ENCODE results near the gene OTOA.
A peak's percentile ranks its signal among the peaks of the same experiment; 100 is the strongest.
"Not testable (repeated sequence)": the region's sequence is repeated elsewhere in the genome, so short reads cannot be mapped to it uniquely, and the experiment has no call there.

The OTOA gene

DNA sequence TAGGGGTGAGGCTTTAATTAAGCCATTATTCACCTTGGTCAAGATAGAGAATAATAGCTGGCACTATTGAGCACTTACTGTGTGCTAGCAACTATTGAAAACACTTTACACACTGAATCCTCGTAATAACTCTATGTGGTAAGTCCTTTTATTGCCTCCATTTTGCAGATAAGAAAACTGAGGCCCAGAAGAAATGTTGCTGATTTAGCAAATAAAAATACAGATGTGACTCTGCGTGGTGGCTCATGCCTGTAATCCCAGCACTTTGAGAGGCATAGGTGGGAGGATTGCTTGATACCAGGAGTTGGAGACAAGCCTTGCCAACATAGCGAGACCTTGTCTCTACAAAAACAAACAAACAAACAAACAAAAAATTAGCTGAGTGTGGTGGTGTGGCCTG is 19.4 kb downstream of the OTOA start:
- no peak for DNase-seq

DNA sequence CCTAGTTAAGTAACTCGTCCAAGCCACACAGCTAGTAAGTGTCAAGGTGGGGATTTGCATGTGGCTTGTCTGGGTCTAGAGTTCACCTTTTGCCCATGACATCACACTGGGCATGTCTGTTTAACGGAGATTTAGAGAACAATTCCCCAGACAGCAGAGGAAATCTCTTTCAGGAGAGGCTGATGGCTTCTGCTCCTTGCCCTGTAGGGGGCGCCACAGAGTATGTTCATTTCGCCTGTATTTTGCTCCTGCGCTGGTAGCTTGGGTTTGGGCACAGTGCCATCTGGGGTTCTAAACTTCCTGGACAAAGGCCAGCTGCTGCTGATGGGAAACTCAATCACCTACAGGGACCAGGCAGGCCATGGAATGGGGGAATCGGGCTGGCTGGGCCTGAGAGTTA is 20.4 kb downstream of the OTOA start:
- peak; percentile 66 to 67 for DNase-seq

DNA sequence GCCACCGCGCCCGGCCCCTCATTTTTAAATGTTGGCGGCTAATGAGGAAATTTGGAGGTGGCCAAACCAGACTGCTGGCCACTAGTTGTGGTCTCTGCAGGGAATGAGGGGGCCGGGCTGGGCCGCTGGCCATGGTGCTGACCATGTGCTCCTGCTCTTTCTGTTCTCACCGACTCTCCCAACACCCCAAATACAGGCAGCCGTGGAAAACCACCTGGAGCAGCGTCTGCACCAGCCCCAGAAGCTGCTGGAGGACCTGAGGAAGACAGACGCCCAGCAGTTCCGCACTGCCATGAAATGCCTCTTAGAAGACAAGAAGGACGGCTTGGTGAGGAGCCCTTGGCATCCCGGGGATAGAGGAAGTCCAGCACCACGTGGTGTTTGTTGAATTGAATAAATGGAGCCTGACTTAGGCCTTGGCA is 21.3 kb downstream of the OTOA start:
- DNase-seq, result no peak

DNA sequence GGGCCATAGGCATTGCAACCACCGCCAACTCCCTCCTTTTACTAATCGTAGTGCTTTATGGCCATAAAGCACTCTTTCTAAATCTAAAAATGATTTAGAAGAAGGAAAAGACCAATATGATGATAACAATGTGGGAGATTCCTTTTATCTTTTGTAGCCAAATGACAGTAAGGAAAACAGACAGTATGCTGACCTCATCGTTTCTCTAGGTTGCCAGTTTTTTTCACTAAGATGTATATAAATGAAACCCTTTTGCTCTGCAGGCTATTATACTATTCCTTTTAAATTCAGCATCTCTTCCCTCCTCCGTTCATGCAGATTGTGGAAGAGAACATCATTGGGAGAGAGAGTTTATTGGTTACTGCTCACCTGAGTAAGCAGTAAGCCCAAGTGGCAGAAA is 25.3 kb downstream of the OTOA start:
- DNase-seq, result no peak

DNA sequence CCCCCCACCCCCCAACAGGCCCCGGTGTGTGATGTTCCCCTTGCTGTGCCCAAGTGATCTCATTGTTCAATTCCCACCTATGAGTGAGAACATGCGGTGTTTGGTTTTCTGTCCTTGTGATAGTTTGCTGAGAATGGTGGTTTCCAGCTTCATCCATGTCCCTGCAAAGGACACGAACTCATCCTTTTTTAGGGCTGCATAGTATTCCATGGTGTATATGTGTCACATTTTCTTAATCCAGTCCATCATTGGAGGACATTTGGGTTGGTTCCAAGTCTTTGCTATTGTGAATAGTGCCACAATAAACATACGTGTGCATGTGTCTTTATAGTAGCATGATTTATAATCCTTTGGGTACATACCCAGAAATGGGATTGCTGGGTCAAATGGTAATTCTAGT is 27.2 kb downstream of the OTOA start:
- DNase-seq, result not testable (repeated sequence)

DNA sequence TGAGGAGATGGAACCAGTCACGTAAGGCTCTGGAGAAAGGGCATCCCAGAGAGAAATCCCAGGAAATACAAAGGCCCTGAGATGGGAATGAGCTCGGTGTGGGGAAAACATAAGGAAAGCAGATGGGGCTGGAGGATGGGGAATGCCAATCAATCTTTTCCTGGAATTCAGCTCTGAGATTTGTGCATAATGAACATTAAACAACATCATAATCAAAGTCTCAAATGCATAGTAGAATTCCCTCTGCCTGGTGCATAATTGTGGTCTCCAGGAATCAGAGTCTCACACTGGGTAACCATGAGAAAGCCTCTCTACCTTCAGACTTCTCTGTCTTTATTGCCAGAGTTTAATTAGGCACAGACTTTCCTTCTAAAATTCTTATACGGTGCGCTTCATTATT is 30.8 kb downstream of the OTOA start:
- DNase-seq, result no peak

DNA sequence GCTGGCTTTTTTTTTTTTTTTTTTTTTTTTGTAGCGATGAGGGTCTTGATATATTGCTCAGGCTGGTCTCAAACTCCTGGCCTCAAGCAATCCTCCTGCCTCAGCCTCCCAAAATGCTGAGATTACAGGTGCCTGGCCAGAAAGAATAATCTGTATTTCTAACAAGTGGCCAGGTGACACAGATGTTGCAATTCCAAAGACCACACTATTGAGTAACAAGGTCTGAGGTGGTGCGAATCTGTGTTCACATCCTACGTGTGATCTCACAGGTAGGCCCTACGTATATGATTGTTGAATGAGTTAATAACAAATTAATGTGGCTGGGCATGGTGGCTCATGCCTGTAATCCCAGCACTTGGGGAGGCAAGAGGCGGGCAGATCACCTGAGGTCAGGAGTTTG is 33.3 kb downstream of the OTOA start:
- DNase-seq, result no peak

DNA sequence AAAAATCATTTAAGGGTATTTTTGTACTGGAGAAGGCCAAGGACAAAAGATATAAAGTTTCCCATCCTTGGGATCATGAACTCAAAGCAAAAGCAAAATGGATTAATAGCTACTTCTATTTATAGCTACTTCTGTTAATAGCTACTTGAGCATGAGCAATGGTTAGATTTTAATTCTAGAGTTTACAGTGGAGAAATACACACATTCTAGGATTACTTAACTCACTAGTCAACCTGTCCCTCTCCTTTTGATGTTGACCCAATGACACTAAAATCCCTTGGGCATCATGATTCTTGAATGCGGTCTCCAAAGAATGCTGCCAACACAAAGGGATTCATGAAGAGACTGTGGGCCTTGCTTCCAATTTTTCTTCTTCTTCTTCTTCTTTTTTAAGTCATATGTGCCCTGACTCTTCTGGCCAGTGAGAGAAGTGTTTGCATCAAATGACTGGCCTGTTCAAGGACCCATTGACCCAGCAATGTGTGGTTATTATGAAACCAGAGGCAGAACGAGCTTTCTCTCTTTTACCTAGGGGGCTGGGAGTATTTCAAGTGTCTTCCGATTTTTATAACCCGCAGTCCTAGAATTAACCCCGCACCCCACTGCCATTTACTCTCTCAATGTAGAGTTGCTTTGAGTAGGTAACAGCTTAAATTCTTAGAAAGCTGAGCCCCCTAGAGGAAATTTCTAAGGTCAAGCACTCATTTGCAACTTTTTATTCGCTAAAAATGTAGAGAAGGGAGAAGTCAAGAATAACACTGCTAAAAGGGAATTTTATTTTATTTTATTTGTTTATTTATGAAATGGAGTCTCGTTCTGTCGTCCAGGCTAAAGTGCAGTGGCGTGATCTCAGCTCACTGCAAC is 34.6 kb downstream of the OTOA start:
- no peak for DNase-seq

DNA sequence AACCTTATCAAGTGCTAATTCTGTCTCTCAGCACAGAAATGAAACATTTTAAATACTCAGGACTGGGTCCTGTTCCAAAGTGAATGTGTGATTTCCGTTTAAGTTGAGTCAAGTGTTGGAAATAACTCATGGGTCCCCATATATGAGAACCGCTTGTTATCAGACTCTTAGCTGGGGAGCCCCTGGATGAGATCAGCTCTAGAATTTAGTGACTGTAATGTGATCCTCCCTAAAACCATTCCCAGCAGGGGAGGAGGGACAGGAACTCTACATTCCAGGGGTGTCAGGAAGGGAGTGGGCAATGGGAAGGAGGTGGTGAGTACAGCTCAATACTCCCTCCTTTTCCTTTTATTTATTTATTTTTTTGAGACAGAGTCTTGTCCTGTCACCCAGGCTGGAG is 37.5 kb downstream of the OTOA start:
- DNase-seq, result no peak

DNA sequence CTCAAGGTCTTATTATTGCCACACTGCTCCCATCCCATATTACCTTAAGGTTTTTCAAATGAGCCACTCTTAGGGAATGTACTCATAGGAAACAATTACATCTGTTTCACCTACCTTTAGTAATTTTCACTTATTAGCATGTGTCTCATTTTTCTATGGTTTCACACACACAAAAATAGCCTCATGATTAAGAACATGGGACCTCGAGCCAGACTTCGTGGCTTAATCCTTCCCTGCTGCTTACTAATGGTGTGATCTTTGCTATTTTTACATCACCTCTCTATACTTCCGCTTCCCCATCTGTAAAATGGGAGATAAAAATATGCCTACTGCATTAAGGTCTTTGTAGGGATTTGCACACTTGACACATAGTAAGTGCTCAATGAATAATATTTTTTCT is 38.5 kb downstream of the OTOA start:
- no peak for DNase-seq

DNA sequence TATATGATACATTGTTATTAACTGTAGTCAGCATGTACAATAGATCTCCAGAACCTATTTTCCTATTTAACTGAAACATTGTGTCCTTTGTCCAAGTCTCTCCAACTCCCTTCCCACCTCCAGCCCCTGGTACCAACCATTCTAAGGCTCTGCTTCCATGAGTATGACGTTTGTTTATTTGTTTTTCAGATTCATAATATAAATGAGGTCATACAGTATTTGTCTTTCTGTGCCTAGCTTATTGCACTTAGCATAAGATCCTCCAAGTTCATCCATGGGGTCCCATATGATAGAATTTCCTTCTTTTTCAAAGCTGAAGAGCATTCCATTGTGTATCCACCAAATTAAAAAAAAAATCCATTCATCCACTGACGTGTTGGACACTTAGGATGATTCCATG is 39.4 kb downstream of the OTOA start:
- DNase-seq, result no peak

DNA sequence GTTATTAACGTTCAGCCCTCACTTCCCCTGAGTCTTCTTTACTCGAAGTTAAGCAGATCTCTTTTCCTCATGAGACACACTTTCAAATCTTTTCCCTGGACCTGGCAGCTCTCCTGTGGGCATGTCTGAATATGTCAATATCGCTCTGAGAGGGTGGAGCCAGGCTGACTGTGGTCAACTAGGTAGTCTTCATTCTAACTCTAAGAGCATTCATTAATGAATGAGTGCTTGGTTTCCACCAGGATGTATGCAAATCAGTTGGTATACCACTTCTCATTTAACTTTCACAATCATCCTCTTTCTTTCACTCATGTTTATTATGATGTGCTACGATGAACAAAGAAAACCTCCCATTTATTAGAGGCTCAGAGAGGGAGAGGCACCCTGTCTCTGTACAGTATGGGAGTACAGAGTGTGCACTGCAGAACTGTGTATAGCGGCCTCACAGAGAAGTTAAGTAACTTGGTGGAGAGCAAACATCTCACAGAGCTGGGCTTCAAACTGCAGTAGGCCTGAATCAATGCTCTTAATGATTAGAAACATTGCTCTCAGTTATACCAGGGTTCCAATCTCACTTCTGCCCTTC is 39.9 kb downstream of the OTOA start:
- no peak for DNase-seq

DNA sequence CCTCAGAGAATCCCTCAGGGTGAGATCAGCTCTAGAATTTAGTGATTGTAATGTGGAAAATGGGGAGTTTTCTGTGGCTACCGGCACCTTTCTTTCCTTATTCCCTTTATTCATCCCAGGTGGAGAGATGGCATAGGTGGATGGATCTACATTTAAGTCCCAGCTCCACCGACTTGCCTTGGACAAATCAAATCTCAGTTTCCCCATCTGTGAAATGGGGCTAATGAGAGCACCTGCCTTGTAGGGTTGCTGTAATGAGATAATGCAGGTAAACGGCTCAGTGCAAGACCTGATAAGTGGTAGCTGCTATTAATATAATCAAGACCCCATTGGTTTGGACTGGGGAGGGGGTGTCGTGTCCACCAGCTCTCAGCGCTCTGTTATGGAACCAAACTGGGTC is 40.5 kb downstream of the OTOA start:
- DNase-seq, result no peak

DNA sequence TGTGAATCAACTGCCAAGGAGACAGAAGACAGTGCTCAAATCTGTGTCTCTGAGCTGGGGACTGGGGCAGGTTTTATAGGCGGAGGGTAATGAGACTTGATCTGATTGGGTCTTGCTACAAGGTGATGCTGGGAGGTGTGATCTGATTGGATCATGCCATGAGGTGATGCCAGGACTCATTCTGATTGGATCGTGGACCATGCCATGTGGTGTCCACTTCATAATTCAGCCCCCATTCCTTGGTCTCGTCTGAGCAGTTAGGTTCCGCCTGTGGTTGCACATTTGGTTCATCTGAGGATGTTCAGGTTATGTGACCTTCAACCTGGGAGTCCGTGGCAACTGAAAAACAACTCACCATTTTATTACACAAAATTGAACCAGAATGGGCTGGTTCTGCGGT is 41.0 kb downstream of the OTOA start:
- no peak for DNase-seq

DNA sequence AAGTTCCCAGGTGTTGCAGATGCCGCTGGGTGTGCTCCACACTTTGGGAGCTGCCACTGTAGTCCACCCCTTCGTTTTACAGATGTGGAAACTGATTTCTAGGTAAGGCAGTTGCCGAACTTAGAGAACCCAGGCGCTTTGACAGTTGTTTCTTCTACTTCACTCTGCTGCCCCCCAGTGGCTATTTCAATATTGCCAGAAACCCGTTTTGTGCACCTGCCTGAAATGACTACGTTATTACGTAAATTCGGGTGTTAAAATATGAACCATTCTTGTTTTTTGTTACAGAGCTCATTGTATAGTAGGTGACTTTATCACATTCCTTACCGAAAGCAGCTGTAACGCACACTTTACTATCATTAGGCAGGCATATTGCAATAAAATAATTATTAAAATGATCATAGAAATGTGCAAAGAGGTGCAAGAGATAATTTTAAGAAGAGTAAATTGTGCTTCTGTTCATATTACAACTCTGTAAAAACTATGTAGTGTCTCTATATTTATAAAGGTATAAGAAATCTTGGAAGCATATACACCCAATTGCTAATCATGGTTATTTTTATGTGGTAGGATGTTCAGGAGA is 44.9 kb downstream of the OTOA start:
- DNase-seq, result peak; percentile 89 to 91

DNA sequence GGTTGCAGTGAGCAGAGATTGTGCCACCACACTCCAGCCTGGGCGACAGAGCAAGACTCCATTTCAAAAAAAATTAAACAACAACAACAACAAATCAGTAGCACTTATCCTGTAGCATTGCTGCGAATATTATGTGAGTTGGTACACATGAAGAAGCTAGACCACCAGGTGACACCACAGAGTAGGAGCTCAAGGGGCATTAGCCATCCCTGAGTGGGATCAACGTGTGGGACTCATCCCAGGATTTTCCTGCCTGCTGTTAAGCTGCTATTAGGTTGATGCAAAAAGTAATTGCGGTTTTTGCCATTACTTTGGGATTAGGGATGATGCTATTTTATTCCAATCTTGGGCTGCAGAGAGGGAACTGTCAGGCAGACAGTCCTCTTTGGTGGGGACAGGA is 47.2 kb downstream of the OTOA start:
- no peak for DNase-seq

DNA sequence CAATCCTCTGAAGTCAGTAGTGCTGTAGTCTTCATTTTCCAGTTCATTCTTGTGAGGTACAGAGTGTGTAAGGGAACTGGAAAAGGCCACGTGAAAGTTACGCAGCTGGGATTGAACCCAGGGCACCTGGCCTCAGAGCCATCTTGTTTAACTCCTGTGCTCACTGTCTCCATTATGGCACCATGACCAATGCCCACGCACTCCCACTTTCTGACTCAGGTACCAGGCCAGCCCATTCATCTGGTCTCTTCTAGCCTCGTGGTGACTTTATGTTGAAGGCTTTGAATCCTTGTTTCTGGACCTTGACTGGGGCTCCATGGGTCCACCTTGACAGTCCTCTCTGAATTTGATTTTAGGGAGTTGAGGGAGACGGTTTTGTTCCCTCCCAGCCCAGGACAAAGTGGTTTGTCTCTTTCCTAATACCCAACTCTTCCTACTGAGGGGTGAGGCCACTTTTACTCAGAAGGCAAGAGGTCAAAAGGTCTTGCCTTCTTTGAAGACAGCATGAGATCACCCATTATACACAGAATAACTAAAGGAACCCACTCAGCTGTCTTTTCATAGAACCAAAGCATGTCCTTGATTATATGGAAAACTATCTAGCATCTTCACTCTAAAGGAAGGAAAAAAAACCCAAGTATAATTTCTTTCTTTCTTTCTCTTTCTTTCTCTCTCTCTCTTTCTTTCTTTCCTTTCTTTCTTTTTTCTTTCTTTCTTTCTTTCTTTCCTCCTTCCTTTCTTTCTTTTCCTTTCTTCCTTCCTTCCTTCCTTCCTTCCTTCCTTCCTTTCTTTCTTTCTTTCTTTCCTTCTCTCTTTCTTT is 50.0 kb downstream of the OTOA start:
- no peak for DNase-seq

DNA sequence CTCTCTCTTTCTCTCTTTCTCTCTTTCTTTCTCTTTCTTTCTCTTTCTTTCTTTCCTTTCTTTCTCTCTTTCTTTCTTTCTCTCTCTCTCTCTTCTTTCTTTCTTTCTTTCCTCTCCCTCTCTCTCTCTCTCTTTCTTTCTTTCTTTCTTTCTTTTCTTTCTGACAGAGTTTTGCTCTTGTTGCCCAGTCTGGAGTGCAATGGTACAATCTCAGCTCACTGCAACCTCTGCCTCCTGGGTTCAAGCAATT is 50.5 kb downstream of the OTOA start:
- not testable (repeated sequence) for DNase-seq

DNA sequence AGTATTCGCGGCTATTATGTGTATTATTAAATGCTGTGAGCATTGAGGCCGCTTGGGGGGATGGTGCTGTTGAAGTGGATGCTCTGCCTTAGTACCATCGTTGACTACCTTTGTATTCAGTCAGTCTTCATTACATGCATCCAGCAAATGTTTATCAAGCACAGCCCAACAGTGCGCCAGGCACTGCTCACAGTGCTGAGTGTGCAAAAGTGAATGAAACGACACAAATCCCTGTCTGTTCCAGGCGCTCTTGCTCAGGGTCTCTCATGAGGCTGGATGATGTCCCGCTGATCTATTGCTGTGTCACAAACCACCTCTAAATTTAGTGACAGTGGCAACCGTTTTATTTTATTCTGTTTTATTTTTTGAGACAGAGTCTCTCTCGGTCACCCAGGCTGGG is 53.8 kb downstream of the OTOA start:
- DNase-seq, result no peak

DNA sequence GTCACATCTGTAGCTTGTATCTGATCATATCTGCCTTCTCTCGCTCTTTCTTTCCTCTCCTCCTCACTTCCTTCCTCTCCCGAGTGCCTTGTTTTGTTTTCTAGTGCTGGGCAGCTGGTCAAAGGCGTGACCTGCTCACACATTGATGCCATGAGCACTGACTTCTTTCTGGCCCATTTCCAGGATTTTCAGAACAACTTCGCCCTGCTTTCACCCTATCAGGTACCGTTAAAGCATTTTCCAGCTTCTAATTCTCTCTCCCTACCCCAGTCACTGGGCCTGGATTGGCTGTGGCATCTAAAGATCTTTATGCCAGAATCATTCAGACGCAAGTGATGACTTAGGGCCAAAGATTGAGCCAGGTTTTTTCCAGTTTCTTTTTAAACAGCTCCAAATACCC is 55.5 kb downstream of the OTOA start:
- DNase-seq, result no peak

DNA sequence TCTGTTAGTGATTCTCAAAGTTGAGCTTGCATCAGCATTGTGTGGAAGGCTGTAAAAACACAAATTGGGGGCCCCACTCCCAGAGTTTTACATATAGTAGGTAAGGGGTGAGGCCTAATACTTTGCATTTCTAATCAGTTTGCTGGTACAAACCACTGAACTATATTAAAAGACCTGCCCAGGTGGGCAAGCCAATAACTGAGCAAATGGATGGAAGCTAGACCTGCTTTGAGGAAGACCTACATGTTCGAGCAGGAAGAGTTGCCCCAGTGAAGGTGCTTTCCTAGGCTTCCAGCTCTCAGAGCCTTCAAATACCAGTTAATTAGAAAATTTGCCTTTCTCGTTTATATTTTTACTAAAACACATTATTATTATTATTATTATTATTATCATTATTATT is 56.8 kb downstream of the OTOA start:
- no peak for DNase-seq

DNA sequence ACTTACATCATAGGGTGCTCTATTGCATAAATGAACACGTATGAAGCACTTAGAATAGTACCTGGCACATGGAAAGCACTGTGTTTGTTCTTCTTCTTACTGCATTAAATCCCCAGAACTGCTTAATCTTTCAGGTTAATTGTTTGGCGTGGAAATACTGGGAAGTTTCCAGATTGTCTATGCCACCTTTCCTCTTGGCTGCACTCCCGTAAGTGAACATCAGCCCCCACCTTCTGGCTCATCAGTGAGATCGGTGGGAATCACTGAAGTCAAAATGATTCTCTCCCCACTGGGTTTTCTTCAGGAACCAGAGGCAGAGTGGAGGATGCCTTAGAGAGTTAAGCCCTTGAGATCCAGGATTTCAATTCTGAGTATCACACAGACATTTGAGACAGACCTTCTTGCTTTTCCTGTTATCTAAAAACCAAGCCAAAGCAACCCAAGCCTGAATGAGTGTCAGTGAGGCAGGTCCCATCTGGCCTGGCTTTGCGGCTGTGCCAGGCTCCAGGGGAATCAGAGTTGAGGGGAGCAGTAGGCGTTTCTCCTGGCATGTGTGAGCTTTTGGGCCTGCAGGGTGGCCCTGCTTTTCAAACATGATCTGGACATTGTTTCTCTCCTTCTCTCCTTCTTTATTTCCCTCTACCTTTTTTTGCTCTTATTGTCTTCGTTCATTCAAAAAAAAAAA is 59.1 kb downstream of the OTOA start:
- DNase-seq, result no peak

DNA sequence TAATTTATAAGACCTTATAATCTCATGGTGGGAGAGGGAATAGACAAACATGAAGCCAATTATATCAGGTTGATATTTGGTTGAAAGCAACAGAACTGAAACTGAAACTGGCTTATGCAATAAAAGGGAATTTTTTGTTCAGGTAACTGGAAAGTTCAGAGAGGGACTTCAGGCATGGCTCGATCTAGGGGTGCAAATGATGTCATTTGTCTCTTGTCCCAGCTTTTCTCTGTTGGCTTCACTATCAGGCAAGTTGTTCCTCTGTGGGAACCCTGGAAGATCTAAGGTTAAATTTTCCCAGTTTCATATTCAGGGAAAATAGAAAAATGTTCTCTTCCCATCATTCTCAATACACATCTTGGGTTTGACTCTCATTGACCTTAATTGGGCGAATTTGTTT is 59.8 kb downstream of the OTOA start:
- DNase-seq, result no peak
